Stomach (tissue), 4 donors: ENCODE data around the gene APOF.

Experiments used
- CTCF ChIP-seq, 7 experiments: fragments of 450-650 bp in 4 of 7; fragments of 200-600 bp in 3 of 7; sonication (generic) in 3 of 7; IDR thresholded peaks; one replicate each; pipeline ENCODE4 v1.5.1; 2016 to 2019; ENCODE audit warnings: antibody characterized with exemption in 7 of 7, control low read depth in 2 of 7, mild to moderate bottlenecking in 1 of 7
- EP300 ChIP-seq: sonication (generic); formaldehyde crosslinking; IDR thresholded peaks from one replicate; pipeline ENCODE4 v1.6.1; 2017; ENCODE audit warnings: antibody characterized with exemption
- POLR2A ChIP-seq, 4 donors: fragments of 450-650 bp; IDR thresholded peaks; one replicate each; pipeline ENCODE4 v1.6.1; 2016; ENCODE audit warnings: antibody characterized with exemption in 4 of 4, control low read depth in 2 of 4, mild to moderate bottlenecking in 1 of 4, moderate library complexity in 1 of 4
- POLR2AphosphoS5 ChIP-seq, 3 donors: sonication (generic); formaldehyde crosslinking; IDR thresholded peaks; one replicate each; pipeline ENCODE4 v1.6.1; 2016; ENCODE audit warnings: antibody characterized with exemption in 3 of 3

- no peak for TF ChIP-seq POLR2AphosphoS5 (IDR thresholded peaks at IDR 0.05)
- TF ChIP-seq EP300 = no peak
- no peak for TF ChIP-seq POLR2A (IDR thresholded peaks at IDR 0.05)
- TF ChIP-seq CTCF (IDR thresholded peaks at IDR 0.05) = no peak
Observed at GRCh38 chr12:56382611-56383010, 20.0 kb upstream of the APOF start.
